Muscle of back (tissue), 10 donors: ENCODE results near the gene TTYH2. TPM values are rescaled to one million over a fixed set of nuclear protein-coding genes. Genes with fewer than 3 reads are reported as not detected.

Experiments
- polyA plus RNA-seq, 10 donors: library from polyadenylated mRNA; unstranded; fragments of 120-200 nt; gene quantifications; one replicate each; pipeline ENCODE4 v1.2.1, GENCODE V29; 2013; ENCODE audit not compliant: insufficient read length in 10 of 10

The TTYH2 gene
- polyA plus RNA-seq, 10 donors, result 48.7 to 98.6 (median 61.7) TPM

Other genes with a start within 250 kb of the TTYH2 start
- gene RPL38, start 9.9 kb upstream of the TTYH2 start, polyA plus RNA-seq, result 1,000 to 10,000 TPM; 1,488 to 1,957 (median 1,685) TPM
- under 1 TPM in 5 of 10 donors, not detected in 5; 0.13 to 0.42 (median 0.35) TPM for gene DNAI2, start 60.7 kb downstream of the TTYH2 start, polyA plus RNA-seq
- gene KIF19, start 112.7 kb downstream of the TTYH2 start, polyA plus RNA-seq, result 1 to 10 TPM; 1.0 to 2.3 (median 1.7) TPM
- gene BTBD17, start 148.3 kb downstream of the TTYH2 start, polyA plus RNA-seq, result under 1 TPM in 8 of 10 donors, not detected in 2; 0.09 to 0.24 (median 0.15) TPM
- under 1 TPM in 6 of 10 donors, not detected in 4; 0.17 to 0.53 (median 0.41) TPM for gene GPR142, start 153.9 kb downstream of the TTYH2 start, polyA plus RNA-seq
- 10 to 100 TPM; 19.5 to 33.8 (median 27.4) TPM for gene GPRC5C, start 218.5 kb downstream of the TTYH2 start, polyA plus RNA-seq